HFFc6 (cell line): Measurements from ENCODE around the gene FTCD. TPM values are rescaled to one million over a fixed set of nuclear protein-coding genes. Genes with fewer than 3 reads are reported as not detected.
"Not testable (repeated sequence)": the region's sequence is repeated elsewhere in the genome, so short reads cannot be mapped to it uniquely, and the experiment has no call there.

Source experiments
- DNase-seq: peaks from one replicate; pipeline ENCODE4 v3.0.0-alpha.2; 2018
- H3K27ac Mint-ChIP-seq: 2 replicates; pipeline ENCODE4 v1.8.0; 2020; ENCODE audit warnings: mild to moderate bottlenecking, mixed read lengths
- H3K27me3 Mint-ChIP-seq: 2 replicates; pipeline ENCODE4 v1.8.0; 2021; ENCODE audit warnings: mild to moderate bottlenecking, moderate library complexity, mixed read lengths; ENCODE audit not compliant: insufficient read depth
- H3K36me3 Mint-ChIP-seq: 2 replicates; pipeline ENCODE4 v1.8.0; 2021; ENCODE audit warnings: low read depth, mixed read lengths
- H3K4me1 Mint-ChIP-seq: 2 replicates; pipeline ENCODE4 v1.8.0; 2020; ENCODE audit warnings: low read depth, mixed read lengths
- H3K4me3 Mint-ChIP-seq: 2 replicates; pipeline ENCODE4 v1.8.0; 2020; ENCODE audit warnings: mild to moderate bottlenecking, moderate library complexity, mixed read lengths
- H3K9me3 Mint-ChIP-seq: 2 replicates; pipeline ENCODE4 v1.8.0; 2020; ENCODE audit warnings: mild to moderate bottlenecking, mixed read lengths
- CTCF ChIP-seq: fragments of 200-600 bp; sonication (generic); IDR thresholded peaks from 2 replicates; pipeline ENCODE4 v1.5.0; 2021; ENCODE audit warnings: antibody characterized with exemption, mild to moderate bottlenecking
- long read RNA-seq: library from polyadenylated mRNA; unstranded; transcript quantifications from one replicate; pipeline ENCODE4 v2.0.0, GENCODE V29; 2019
- total RNA-seq, 6 experiments: library from RNA; stranded (reverse); fragmentation: NEBNext Ultra II Directional; extraction: Animal tissue kit (Norgen Biotek cat#: 25700); gene quantifications; 2 replicates in 1 of 6; 3 replicates in 5 of 6; pipeline ENCODE4 v1.2.3, GENCODE V29; 2021

FTCD gene
- 1 to 10 TPM in 1 of 6 experiments, under 1 TPM in 4, not detected in 1; 0.12 to 1.2 (median 0.17) TPM for total RNA-seq
- long read RNA-seq, partial matches to known transcripts = 1 of 1 reads
- long read RNA-seq, other reads (novel, unspliced or antisense) = 0 of 1 reads

- no peaks in the 10 kb centered on the region for H3K9me3 Mint-ChIP-seq
- no peaks in the 10 kb centered on the region for H3K4me1 Mint-ChIP-seq
- no peak for TF ChIP-seq CTCF
- DNase-seq = no peak
- no peak within 1 kb of the TSS for H3K4me3 Mint-ChIP-seq
- no peaks in the 10 kb centered on the region for H3K36me3 Mint-ChIP-seq
- peaks cover 4% of the 10 kb centered on the region for H3K27me3 Mint-ChIP-seq
- H3K27ac Mint-ChIP-seq = no peak within 1 kb of the TSS
Observed at GRCh38 chr21:46155514-46156377, at the start of gene FTCD. TSS of gene FTCD (minus strand) at chr21:46155579. CDS start at chr21:46155523, 56 bp downstream.

GRCh38 chr21:46205166-46205565, 49.8 kb upstream of the FTCD start:
- Mint-ChIP-seq H3K4me1 (peaks cover 7% of the 10 kb centered on the region), H3K27me3 (no peaks in the 10 kb centered on the region), H3K27ac (no peak overlapping the region), H3K36me3 (peaks cover 20% of the 10 kb centered on the region), H3K4me3 (no peak overlapping the region), H3K9me3 (no peaks in the 10 kb centered on the region)
- TF ChIP-seq CTCF = no peak
- DNase-seq = no peak

GRCh38 chr21:46203203-46203600, 47.8 kb upstream of the FTCD start:
- no peaks in the 10 kb centered on the region for H3K27me3 Mint-ChIP-seq
- H3K36me3 Mint-ChIP-seq = peaks cover 35% of the 10 kb centered on the region
- peaks cover 15% of the 10 kb centered on the region for H3K4me1 Mint-ChIP-seq
- TF ChIP-seq CTCF = no peak
- no peak overlapping the region for H3K27ac Mint-ChIP-seq
- no peaks in the 10 kb centered on the region for H3K9me3 Mint-ChIP-seq
- no peak for DNase-seq
- no peak overlapping the region for H3K4me3 Mint-ChIP-seq

- Mint-ChIP-seq H3K27ac (no peak overlapping the region), H3K9me3 (no peaks in the 10 kb centered on the region), H3K27me3 (no peaks in the 10 kb centered on the region), H3K4me3 (no peak overlapping the region), H3K4me1 (peaks cover 15% of the 10 kb centered on the region), H3K36me3 (peaks cover 32% of the 10 kb centered on the region)
- no peak for TF ChIP-seq CTCF
- no peak for DNase-seq
Observed at GRCh38 chr21:46202592-46203202, 47.3 kb upstream of the FTCD start.

GRCh38 chr21:46200877-46201803, 45.8 kb upstream of the FTCD start:
- not testable (repeated sequence) for DNase-seq, H3K9me3 Mint-ChIP-seq, H3K27me3 Mint-ChIP-seq, H3K4me3 Mint-ChIP-seq
- Mint-ChIP-seq H3K4me1 (peaks cover 15% of the 10 kb centered on the region), H3K27ac (peak overlapping the region; percentile 46; the same call in 1 of the 2 replicates), H3K36me3 (peaks cover 31% of the 10 kb centered on the region)
